Fibroblast of skin of scalp (primary cell): ENCODE results near the gene DCST1.
A peak's percentile ranks its signal among the peaks of the same experiment; 100 is the strongest.

Experiments
- DNase-seq: peaks from one replicate; pipeline ENCODE4 v3.0.0-alpha.2; 2013

The DCST1 gene

DNA sequence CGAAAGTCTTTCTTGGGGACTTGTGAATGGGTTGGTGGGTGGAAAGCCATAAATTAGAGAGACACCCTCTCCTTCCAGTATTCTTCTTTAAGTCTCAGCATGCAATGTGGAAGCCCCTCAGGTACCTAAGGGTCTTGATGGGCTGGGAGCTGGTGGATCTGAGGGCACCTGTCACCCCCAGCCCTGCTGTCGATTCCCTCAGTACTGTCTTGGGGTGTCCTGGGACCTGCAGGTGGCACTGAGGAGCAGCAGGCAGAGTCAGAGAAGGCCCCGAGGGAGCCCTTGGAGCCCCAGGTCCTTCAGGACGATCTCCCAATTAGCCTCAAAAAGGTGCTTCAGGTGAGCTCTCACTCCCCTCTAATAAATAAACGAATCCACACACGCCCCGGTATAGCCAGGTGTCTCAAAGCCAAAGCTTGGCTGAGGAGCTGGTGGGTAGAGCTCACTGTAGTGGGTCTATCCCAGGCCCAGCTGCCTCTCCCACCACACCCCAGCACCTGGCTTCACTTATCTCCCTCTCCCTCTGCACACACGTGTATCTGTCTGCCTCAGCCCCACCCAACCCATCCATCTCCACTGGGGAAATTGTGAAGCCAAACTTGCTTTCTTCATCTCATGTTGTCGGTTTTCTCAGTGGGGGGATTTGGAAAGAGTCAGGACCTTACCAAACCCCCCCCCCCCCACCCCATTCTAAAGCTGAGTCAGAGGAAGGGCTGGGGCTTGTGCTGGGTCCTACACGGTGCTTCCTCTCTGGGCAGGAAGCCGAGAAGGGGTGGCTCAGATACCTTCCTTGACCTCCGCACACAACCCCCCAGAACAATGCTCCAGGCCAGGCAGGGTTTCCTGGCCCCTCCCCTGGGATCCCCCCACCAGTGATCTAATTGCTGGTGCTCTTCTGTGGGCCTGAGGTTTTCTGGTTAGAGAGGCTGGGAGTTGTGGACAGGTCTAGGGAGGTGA, 19.1 kb downstream of the DCST1 start:
- no peak for DNase-seq

DNA sequence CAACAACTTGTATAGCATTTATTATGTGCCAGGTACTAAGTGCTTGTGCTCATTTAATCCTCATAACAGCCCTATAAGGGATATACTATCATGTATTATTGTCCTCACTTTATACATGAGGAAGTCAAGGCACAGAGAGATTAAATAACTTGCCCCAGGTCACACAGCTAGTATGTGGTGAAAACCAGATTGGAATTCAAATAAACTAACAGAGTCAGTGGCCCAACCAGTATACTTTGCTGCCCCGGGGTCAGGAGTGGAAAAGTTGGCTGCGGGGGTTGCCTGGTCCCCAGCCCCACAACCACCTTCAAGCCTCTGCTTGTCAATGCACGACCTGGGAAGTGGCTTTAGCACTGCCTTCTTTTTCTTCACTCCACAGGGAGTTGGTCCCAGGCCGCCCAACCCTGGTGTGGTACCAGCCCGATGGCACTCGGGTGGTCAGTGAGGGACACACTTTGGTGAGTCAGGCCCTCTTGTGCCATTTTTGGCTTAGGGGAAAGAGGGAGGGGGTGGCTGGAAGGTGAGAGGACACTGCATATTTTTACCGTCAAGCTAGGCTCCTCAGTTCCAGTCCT, 20.0 kb downstream of the DCST1 start:
- DNase-seq: no peak

DNA sequence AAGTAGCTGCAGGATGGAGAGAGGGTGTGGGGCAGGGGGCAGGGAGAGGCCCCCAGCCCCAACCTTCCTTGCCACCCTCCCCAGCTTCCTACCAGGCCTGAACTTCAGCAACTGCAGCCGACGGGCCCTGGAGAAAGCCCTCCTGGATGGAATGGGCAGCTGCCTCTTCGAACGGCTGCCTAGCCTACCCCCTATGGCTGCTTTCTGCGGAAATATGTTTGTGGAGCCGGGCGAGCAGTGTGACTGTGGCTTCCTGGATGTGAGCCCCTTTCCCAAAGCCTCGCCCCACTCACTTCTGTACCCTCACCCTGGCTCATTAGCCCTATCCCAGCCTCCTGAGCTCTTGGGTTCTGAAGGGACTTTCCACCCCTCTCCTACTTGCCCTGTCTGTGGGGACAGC, 23.5 kb downstream of the DCST1 start:
- DNase-seq: no peak

DNA sequence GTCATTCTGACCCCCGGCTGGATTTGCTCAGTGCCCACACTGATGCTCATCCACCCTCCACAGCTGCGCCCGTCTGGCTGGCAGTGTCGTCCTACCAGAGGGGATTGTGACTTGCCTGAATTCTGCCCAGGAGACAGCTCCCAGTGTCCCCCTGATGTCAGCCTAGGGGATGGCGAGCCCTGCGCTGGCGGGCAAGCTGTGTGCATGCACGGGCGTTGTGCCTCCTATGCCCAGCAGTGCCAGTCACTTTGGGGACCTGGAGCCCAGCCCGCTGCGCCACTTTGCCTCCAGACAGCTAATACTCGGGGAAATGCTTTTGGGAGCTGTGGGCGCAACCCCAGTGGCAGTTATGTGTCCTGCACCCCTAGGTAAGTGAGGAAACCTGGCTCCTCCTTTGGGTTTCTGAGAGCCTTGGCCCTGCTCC, 24.2 kb downstream of the DCST1 start:
- DNase-seq: no peak

DNA sequence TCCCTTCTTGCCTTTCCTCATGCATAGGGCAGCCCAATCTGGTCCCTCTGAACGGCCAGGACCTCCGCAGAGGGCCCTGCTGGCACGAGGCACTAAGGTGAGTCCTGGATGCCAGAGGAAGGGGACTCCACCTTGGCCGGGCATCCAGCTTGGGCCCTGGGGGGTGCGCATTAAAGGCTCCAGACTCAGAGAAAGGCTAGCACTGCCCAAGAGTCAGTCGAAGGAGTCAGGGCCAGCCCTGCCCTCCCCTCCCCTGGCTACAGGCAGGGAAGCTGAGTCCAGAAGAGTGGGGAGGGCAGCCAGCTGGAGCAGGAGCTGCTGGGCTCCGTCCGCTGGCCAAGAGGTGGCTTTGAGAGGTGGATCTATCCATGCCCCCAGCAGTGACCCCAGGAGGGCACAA, 27.1 kb downstream of the DCST1 start:
- no peak for DNase-seq

DNA sequence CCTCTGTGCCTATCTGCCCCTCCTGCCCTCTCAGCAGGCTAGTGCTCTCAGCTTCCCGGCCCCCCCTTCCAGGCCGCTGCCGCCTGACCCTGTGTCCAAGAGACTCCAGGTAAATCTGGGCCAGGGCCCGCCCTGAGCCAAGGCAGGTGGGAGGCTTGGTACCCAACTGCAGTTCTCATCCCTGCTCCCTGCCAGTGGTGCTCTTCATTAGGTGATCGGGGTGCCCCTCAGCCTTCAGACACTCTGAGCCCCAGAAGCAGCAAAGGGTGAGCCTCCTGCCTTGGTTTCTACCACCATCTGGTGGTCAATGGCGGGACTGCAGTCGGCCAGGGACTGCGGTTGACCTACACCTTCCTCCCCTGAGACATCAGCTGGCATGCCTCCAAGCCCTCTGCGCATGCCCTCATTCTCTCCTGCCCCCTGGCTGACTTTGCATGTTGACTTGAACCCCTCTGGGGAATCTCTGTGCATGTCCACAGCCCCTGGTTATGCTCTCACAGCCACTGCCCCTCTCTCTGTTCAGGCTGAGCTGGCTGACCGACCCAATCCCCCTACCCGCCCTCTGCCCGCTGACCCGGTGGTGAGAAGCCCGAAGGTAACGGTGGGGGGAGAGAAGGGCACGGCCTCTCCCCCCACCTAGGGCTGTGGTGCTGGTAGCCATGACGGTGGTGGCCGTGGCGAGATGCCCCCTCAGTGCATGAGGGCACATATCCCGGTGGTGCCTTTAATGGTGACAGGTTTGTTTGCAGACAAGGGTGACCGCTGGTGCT, 27.9 kb downstream of the DCST1 start:
- peak; percentile 84 for DNase-seq

DNA sequence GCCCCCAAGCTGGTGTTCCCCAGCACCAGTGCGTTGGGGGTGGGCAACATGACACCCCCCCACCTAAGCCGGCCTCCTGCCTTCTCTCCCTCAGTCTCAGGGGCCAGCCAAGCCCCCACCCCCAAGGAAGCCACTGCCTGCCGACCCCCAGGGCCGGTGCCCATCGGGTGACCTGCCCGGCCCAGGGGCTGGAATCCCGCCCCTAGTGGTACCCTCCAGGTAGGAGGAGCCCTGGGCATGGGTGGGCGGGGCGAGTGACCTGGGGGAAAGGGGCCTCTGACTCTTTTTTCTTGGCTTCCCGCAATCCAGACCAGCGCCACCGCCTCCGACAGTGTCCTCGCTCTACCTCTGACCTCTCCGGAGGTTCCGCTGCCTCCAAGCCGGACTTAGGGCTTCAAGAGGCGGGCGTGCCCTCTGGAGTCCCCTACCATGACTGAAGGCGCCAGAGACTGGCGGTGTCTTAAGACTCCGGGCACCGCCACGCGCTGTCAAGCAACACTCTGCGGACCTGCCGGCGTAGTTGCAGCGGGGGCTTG, 28.6 kb downstream of the DCST1 start:
- no peak for DNase-seq

DNA sequence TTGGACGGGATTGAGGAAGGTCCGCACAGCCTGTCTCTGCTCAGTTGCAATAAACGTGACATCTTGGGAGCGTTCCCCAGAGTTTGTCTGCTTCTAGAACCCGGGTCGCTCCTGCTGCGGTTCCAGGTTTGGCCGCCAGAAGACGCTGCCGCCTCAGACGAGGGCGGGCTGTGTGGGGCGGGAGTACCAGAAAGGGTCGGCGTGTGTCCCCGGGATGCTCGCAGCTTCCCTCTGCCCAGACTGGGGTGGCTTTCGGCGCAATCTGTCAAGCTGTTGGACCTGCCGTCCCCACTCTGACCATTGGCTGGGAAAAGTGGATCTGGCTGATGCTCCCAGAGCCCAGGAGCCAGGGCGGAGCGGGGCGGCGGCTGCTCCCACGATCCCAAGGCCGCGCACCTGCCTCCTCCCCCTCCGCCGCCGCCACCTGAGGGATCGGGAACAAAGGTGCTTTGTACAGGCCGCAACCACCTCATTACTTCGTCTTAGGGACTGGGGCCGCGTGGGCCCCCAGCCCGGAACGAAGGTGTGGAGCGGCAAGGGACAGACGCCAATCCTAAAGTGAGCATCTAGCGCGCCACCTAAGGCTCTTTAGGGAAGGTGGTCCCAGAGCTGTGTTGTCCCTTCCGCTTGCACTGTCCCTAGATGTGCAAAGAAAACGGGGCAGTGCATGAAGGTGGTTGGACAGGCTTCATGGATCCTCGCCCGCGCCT, 29.2 kb downstream of the DCST1 start:
- peak; percentile 51 for DNase-seq

DNA sequence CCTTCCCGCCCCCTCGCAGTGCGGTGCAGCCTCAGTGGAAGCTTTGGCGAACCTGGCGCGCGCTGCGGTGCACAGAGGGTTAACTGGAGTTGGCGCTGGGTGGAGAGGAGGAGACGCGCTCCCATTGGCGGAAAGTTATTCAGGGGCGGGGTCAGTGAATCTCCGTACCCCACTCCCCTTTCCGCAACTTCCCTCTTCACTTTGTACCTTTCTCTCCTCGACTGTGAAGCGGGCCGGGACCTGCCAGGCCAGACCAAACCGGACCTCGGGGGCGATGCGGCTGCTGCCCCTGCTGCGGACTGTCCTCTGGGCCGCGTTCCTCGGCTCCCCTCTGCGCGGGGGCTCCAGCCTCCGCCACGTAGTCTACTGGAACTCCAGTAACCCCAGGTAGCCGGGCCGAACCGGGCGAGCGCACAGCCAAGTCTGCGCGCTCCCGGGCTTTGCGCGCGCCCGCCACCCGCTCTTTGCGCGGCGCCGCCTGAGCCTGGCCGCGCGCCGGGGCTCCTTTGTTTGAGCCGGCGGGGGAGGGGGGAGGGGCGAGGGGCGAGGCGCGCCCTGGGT, 30.0 kb downstream of the DCST1 start, which contains the start of gene EFNA4:
TSS of gene EFNA4 (plus strand) at position 191 of the 561 bp plus-strand sequence. CDS start at position 275, 84 bp downstream.
- DNase-seq: peak; percentile 78

DNA sequence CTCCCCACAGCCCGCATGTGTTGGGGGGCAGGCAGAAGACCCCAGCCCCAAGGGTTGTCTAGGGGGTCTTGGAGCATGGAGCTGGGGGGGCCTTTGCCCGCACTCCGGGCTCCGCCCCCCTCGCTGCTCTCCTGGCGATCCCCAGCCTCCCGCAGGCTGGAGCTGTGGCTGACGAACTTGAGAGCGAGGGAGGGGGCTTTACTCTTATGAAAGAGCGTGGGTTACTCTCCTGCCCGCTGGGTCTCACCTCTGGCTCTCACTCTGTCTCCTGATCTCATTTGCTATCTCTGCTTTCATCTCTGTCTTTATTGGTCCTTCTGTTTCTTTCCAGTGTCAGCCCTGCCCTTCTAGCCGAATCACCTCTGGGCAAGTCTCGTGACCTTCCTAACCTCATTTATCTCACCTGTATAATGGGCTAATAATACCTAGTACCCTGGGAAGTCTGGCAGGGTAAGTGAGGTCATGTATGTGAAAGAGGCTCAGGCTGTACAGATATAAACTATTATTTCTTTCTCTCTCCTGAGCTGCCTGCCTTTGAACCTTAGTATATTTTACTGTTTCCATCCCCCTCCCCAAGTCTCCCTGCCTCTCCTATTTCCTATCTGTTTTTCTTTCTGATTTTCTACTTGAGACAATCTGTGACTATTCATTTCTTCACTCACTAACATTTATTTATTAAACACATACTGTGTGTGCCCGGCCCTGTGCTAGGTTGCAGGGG, 30.6 kb downstream of the DCST1 start:
- no peak for DNase-seq

DNA sequence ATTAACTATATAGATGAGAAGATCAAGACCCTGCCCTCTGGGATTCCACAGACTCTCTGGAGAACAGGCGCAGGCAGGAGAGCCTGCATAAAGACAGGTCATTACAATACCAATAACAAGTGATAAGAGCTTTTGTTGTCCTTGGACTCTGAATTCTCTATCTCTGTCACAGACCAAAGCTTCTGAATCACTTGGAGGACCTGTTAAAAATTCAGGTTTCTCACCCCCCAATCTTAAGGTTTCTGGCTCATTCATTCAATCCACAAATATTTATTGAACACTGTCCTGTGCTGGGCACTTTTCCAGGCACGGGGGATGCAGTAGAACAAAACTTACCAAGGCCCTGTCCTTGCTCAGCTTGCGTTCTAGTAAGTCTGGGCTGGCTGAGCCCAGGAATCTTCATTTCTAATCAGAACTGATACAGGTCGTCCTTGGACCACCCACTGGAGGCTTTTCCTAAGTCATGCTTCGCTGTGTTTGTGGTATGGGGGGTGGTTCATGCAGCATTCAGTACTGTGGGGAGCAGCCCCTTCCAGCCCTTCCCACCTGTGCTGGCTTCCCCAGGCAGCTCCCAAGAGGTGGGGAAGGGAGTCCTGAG, 31.3 kb downstream of the DCST1 start:
- no peak for DNase-seq

DNA sequence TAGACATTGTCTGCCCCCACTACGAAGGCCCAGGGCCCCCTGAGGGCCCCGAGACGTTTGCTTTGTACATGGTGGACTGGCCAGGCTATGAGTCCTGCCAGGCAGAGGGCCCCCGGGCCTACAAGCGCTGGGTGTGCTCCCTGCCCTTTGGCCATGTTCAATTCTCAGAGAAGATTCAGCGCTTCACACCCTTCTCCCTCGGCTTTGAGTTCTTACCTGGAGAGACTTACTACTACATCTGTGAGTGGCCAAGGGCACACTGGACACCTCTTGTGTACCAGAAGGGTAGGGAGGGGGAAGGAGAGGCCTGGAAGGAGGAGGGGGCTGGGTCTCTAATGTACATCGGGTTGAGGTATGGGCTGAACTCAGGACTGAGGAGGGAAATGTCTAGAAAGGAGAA, 33.2 kb downstream of the DCST1 start:
- DNase-seq: no peak

DNA sequence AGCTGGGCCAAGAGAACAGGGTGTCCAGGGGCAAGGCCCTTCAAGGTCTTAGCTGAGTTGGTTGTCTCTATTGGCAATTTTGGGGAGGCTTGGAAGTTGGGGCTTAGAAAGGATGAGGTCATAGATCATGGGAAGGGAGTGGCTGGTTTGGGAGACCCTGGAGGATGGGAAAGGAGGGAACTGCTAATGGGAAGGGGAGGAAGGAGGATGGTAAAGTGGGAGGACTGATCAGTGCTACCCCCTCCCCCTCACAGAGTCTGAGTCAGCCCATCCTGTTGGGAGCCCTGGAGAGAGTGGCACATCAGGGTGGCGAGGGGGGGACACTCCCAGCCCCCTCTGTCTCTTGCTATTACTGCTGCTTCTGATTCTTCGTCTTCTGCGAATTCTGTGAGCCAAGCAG, 35.0 kb downstream of the DCST1 start:
- no peak for DNase-seq

DNA sequence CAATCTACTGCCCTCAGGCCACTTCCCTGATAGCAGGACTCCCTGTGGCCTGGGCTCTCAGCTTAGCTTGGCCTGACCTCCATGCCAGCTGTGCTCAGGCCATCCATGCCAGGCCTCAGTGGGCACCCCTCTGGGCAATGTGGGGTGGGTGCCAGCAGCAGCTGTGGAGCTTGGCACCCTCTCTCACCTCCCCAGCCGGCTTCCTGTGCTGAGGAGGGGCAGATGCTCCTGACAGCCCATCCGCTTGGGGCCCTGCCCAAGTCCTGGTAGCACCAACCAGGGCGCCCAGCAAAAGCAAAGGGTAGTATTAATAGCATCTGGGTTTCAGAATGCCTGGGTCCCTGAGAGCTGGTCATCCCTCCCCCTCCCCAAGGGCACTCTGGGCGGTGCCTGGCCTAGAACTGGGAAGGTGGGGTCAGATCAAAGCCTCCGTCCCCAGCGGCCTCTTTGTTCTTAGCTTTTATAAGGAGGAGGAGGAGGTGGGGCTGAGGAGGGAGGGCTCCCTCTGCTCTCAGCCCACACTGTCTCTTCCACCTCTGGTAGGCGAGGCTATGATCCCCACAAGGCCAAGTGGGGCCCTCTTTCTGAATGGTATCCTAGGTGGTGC, 36.0 kb downstream of the DCST1 start:
- no peak for DNase-seq

DNA sequence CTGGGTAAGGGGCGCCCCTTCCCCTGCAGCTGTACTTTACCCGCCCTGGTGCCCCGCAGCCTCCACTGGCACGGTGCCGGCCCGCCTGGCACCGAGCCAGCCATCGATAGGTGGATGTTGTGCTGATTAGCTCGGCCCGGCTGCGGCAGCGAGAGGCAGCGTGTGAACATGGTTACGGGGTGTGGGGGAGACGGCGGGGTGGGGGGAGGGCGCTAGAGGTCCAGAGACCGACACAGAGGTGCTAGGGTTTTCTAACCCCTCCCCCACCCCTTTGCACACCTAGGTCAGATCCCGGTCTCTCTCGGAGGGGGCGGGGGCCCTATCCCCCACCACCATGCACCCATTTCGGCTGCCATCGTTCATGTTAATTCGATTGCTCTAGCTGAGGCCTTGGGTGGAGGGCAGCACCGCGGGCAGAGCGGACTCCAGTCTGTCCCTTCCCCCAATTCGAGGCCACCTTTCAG, 36.6 kb downstream of the DCST1 start:
- no peak for DNase-seq

DNA sequence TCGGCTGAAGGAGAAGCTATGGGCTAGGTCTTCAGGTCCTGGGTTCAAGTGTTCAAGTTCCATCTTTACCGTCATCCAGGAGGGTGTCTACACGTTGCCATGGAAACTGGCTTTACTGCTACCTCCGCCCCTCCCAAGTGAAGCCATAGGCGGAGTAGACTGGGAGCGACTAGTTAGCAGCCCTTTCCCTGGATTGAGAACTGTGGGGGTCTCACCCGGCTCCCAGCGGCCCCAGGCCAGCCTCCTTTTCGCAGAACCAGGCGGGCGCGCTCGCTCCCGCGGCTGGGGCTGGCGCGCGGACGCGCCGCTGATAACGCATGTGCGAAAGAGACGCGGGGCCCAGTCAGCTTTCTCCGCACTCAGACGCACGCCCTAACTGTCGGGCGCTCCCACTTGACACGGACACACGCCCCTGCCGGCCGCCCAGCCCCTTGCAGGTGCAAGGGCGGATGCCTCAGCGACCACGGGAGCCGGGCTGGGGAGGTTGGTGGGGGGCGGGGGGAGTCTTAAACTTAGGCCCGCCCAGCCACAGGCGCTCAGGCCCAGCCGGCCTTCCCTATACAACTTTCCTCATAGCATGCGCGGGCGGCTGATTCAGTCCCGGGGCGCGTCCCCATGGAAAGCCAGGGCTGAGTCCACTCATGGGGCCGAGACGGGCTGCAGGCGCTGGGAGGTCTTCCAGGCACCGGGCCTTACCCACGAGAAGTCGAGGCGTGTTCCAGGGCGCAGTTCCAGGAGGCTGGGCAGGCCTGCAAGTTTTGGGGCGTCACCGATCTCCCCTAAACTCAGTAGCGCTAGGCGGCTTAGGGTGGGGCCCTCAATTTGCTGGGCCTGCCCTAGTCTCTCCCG, 37.3 kb downstream of the DCST1 start:
- peak; percentile 42 for DNase-seq

DNA sequence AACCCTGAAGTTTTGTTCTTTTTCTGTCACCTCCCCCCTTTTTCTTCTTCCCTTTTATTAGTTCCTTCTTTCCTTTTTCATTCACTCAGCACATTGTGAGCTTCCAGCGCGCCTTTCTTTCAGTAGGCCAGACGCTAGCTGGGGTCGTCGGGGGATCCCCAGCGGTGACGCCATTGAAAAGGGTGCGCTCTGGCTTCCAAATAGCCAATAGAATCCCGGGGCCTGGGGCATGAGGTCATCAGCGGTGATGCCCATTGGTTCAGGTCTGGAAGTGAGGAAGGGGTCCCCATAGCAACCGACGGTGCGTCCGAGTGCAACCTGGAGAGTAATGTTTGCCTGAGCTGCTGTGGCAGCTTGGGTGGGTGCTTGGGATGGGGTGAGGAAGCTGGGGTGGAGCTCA, 38.1 kb downstream of the DCST1 start:
- no peak for DNase-seq

DNA sequence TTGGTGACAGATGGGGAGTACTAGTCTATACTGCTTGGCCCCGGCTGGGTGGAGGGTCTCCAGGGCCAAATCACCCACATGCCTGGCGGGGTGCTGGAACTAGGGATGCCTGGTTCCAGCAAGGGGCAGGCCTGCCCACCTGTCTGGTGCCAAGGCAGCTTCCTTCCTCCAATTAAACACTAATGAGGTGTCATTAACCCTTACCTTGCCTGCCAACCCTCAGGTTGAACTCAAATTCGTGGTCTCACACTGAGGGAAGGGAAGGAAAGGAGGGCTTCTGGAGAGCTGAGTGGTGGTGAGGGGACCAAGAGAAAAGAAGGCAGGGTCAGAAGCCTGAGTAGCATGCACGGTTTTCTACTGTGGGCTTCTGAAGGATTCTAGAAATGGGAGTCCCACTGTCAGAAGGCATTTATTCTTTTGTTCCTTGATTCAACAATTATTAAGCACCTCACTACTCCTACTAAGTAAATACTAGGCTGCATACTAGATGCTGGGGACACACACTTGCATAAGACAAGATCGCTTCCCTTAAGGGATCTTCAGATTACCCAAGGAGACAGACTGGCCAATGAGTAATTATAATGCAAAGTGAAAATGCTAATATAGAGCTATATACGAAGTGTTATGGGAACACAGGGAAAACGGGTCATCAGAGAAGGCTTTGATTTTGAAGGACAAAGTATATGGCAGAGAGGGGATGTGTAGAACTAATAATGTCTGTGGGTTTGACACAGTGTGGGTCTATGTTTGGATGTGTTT, 39.1 kb downstream of the DCST1 start:
- no peak for DNase-seq
